HG03521 (cell line): ENCODE data around the gene EHD2.

Experiments
- ATAC-seq: cut with Tn5 transposase; IDR thresholded peaks from one replicate; pipeline ENCODE4 v1.9.1; 2021; ENCODE audit warnings: mild to moderate bottlenecking, moderate library complexity; ENCODE audit not compliant: unreplicated experiment

EHD2 gene

DNA sequence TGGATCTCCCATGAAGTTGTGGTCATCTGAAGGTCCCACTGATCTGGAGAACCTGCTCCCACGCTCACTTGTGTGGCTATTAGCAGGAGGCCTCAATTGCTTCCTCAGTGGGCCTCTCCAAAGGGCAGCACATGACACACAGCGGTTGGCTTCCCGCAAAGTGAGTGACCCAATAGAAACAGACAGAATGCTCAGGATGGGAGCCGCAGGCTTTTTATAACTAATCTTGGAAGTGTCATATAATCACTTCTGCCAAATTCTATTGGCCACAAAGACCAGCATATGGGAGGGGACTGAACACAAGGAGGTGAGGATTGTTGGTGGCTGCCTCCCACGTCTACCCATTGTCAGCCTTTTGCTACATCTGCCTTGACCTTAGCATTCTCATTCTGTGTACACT is 22.1 kb upstream of the EHD2 start:
- no peak for ATAC-seq

GRCh38 chr19:47691782-47692181 is 21.4 kb upstream of the EHD2 start:
- no peak for ATAC-seq

DNA sequence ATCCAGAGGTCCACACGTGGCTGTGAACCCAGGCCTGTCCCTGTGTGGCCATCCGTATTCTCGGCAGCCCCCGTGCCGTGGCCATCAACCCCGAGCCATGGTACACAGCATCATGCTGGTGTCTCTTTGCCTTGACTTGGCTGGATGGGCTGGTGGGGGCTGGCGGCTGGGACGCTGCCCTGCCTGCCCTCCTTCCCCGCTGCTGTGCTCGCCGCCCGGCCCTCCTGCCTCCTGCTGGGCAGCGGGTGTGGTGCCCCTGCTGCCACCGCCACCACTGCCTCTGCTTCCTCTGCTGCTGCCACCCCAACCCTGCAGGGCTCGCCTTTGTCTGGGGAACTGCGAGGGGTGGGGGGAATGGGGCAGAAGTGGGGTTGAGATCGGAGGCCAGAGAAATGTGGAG is 19.7 kb upstream of the EHD2 start:
- no peak for ATAC-seq

DNA sequence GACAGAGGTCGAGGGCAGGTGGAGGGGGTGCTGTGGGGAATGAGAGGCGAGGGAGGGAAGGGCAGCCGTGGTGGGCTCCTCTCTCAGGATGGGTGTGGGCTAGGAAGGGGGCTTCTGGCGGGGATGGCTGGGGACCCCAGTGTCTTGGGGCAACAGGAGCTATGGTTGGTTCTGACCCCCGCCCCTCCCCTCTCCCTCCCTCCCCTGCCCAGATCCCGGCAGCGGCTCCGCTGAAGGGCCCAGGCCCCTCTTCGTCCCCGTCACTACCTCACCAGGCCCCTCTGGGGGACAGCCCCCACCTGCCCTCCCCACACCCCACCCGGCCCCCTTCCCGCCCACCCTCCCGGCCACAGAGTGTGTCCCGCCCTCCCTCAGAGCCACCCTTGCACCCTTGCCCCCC is 19.3 kb upstream of the EHD2 start:
- no peak for ATAC-seq

DNA sequence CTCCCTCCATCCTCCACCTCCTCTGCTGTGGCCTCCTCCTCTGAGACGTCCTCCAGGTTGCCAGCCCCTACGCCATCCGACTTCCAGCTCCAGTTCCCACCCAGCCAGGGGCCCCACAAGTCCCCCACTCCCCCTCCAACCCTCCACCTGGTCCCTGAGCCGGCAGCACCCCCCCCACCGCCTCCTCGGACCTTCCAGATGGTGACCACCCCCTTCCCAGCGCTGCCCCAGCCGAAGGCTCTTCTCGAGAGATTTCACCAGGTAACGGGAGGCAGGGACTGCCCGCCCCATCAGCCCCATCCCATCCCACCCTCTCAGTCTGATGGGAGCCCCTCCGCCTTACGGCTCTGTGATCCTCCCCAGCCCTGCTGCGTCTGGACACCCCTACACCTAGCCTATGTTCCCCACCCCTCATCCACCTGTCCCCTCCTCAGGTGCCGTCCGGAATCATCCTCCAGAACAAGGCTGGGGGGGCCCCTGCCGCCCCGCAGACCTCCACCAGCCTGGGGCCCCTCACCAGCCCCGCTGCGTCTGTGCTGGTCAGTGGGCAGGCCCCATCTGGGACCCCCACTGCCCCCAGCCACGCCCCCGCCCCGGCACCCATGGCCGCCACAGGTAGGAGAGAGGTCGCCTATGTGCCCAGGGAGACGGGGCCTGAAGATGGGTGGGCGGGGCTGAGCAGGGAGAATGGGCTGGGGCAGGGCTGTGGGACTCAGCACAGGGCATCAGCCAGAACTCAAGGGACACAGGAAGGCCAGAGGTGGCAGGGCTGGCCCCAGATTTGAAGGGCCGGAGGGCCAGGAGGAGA is 18.6 kb upstream of the EHD2 start:
- no peak for ATAC-seq

GRCh38 chr19:47695533-47696262 is 17.5 kb upstream of the EHD2 start:
- no peak for ATAC-seq

DNA sequence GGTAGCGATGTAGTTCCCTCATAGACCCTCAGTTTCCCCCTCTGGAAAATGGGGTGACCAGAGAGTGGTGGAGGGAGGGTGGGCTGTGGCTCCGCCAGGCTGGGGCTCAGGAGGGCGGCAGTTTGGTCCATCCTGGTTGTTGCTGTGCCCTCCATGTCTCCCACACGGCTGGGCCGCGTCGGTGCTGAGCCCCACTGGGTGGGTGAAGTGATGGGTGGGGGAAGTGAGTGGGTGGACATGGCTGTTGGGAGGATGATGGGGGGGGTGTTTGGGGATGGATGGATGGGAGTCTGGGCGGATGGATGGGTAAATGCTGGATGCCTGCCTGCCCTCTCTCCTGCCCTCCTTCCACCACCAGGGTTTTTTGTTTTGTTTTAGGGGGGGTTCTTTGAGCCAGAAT is 16.6 kb upstream of the EHD2 start:
- no peak for ATAC-seq

GRCh38 chr19:47697863-47698609 is 15.2 kb upstream of the EHD2 start:
- no peak for ATAC-seq

GRCh38 chr19:47698631-47699359 is 14.4 kb upstream of the EHD2 start:
- ATAC-seq, result no peak

DNA sequence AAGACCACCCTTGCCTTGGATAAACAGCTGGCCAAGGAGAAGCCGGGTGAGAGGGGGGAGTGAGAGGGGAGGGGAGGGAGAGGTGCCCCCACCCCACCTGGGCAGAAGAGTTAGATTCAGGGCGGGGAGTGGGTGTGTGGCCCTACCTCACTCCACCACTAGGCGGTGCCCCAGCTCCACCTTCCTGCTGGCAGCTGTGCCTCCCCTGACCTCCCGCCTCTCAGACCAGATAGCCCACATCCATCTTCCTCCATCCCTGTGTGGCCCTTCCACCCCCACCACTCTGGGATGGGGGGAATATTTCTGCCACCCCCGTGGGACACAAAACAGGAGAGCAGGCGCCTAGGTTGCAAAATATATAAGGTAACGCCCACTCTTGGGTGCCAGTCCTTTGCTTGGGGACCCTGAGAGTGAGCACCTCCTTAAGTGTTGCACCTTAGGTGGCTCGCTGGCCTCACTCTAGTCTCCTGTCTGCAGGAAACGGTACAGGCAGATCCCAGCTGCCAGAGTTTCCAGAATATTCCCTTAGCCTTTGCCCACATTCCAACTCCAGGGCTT is 13.8 kb upstream of the EHD2 start:
- no peak for ATAC-seq

DNA sequence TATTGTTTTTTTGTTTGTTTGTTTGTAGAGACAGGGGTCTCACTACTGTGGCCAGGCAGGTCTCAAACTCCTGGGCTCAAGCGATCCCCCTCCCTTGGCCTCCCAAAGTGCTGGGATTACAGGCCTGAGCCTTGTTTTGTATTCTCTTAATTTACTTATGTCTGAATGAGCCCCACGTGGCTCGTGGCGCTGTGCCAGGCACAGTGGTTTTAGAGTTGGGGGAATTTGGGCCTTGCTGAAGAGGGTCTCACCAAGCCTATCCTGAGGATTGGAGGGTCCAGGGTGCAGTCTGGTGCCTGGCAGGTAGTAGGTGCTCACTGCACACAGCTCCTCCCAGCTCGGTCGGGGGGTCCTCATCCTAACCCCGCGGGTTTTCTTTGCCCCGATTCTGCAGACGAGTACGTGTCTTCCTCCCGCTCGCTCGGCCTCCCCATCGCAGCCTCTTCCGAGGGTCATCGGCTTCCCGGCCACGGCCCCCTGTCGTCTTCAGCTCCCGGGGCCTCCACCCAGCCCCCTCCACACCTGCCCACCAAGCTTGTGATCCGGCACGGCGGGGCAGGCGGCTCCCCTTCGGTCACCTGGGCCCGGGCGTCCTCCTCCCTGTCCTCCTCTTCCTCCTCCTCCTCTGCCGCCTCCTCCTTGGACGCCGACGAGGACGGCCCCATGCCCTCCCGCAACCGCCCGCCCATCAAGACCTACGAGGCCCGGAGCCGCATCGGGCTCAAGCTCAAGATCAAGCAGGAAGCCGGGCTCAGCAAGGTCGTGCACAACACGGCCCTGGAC is 12.1 kb upstream of the EHD2 start:
- ATAC-seq, result no peak

DNA sequence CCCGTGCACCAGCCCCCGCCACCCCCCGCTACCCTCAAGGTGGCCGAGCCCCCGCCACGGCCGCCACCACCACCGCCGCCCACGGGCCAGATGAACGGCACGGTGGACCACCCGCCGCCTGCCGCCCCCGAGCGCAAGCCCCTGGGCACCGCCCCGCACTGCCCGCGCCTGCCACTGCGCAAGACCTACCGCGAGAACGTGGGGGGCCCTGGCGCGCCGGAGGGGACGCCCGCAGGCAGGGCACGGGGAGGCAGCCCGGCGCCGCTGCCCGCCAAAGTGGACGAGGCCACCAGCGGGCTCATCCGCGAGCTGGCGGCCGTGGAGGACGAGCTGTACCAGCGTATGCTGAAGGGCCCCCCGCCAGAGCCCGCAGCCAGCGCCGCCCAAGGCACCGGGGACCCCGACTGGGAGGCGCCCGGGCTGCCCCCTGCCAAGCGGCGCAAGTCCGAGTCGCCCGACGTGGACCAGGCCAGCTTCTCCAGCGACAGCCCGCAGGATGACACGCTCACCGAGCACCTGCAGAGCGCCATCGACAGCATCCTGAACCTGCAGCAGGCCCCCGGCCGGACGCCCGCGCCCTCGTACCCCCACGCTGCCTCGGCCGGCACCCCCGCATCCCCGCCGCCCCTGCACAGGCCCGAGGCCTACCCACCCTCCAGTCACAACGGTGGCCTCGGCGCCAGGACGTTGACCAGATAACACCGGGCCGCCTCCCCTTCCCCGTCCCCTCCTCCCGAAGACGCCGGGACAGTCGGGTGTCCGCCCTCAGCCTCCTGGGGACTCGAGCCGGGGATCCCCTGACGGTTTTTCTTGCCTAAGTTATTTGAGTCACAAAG is 11.3 kb upstream of the EHD2 start:
- ATAC-seq, result no peak

DNA sequence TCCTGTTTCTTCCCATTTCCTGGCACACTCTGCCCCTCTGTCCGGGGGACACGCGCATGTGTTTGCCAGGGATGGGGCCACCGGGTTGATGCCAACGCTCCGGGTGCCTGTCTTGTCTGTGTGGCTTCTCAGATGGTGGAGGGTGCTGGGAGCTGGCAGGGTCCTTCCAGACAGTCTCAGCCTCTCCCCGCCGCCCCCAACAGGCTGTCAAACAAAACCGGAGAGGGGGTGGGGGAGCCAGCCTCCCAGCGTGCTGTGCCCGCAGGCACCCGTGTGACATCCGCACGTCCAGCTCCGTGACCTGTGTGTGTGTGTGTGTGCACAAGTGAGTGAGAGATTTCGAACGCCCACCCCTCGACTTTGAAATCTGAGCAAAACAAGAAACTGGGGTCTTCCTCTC is 10.6 kb upstream of the EHD2 start:
- no peak for ATAC-seq

DNA sequence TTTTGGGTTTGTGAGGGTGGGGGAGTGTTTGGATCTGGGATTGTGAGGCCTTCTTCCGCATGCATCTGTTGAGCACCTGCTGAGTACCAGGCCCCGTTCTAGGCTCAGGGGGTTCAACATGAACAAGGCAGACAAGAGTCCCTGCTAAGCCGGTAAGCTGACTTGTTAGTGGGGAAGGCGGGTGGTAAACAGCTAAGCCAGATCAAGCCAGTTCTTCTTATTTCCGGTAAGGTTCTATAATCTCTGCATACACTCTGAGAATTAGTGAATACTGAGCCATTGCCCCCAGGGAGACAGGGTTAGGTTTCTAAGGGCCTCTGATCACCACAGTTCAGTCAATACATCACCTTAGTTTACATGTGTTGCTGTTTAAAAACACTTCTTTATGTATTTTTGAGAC is 9.9 kb upstream of the EHD2 start:
- no peak for ATAC-seq

GRCh38 chr19:47704024-47704423 is 9.2 kb upstream of the EHD2 start:
- ATAC-seq, result no peak

- ATAC-seq, result no peak
These were observed 8.6 kb upstream of the EHD2 start for GRCh38 chr19:47704656-47705055.

DNA sequence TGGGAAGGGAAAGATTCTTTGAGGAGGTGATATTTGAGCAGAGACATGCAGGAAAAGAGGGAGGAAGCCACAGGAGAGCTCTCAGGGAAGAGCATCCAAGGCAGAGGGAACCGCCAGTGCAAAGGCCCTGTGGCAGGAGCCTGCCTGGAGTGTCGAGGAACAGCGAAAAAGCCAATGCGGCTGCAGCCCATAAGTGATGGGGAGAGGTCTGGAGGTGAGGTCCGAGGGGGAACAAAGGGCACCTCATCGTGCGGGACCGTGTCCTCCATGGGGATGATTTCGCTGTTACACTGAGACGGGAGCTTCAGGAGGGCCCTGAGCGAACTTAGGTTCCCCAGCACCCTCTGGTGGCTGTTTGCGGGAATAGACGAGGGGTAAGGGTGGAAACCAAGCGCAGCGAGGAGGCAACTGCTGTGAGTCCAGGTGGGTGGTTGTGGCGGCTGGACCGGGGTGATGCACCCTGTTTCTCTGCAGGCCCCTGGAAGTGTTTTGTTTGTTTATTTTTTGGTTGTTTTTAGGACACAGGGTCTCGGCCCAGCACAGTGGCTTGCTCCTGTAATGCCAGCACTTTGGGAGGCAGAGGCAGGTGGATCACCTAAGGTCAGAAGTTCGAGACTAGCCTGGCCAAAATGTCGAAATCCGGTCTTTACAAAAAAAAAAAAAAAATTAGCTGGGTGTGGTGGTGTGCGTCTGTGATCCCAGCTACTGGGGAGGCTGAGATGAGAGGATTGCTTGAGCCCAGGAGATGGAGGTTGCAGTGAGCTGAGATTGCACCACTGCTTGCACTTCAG is 5.9 kb upstream of the EHD2 start:
- ATAC-seq, result no peak

- ATAC-seq, result no peak
These were observed 1.5 kb upstream of the EHD2 start for GRCh38 chr19:47711652-47712242.
